ENCODE results near the gene MESP1.

DNA sequence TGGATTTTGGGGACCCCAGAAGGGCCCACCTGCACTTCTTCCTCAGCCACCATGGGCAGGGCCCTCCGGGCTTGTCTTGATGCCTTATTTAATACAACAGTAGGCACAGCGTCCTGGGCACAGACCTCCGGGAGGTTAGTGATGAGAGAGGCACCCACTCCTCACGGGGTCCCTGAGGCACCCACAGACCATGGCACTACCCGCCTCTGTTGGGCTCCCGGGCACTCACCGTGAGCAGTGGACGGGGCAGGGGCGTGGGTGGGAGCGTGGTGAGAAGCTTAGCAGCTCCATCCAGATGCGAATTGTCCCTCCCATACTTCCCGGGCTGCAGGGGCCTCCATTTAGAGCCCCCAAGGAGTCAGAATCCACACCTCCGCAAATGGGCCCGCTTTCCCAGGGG is 24.8 kb upstream of the MESP1 start:
- TF ChIP-seq YY1 (IDR thresholded peaks at IDR 0.05; ENCODE audit: insufficient read depth, insufficient read length) (no peak), ZNF274 (IDR thresholded peaks at IDR 0.05; ENCODE audit: low read depth, low read length) (no peak)

Measured in NT2/D1 (cell line).